Smooth muscle cell (in vitro differentiated cells): ENCODE data around the gene ADGRG3. TPM values are rescaled to one million over a fixed set of nuclear protein-coding genes. Genes with fewer than 3 reads are reported as not detected.

Experiments
- DNase-seq: peaks from one replicate; lab custom pipeline; 2025; ENCODE audit not compliant: unreplicated experiment; lab: John Stamatoyannopoulos, UW
- H2AFZ ChIP-seq: fragments of 200-600 bp; sonication (generic); 2 replicates; pipeline ENCODE4 v1.6.0; 2016; ENCODE audit warnings: antibody characterized with exemption, low read depth, mild to moderate bottlenecking
- H3F3A ChIP-seq: fragments of 200-600 bp; sonication (generic); 2 replicates; pipeline ENCODE4 v1.6.0; 2017; ENCODE audit warnings: antibody characterized with exemption, low read depth
- H3K27ac ChIP-seq: fragments of 200-600 bp; sonication (generic); 2 replicates; pipeline ENCODE4 v1.5.1; 2016; ENCODE audit warnings: low read depth, mild to moderate bottlenecking
- H3K27me3 ChIP-seq: fragments of 200-600 bp; sonication (generic); 2 replicates; pipeline ENCODE4 v1.6.1; 2016; ENCODE audit warnings: low read depth, mild to moderate bottlenecking
- H3K36me3 ChIP-seq: fragments of 200-600 bp; sonication (generic); 2 replicates; pipeline ENCODE4 v1.5.1; 2016; ENCODE audit warnings: low read depth
- H3K4me1 ChIP-seq: fragments of 200-600 bp; sonication (generic); 2 replicates; pipeline ENCODE4 v1.5.1; 2016; ENCODE audit warnings: low read depth
- H3K4me2 ChIP-seq: fragments of 200-600 bp; sonication (generic); 2 replicates; pipeline ENCODE4 v1.6.0; 2016; ENCODE audit warnings: mild to moderate bottlenecking
- H3K4me3 ChIP-seq: fragments of 200-600 bp; sonication (generic); 2 replicates; pipeline ENCODE4 v1.5.1; 2016; ENCODE audit warnings: mild to moderate bottlenecking
- H3K79me2 ChIP-seq: fragments of 200-600 bp; sonication (generic); 2 replicates; pipeline ENCODE4 v1.6.0; 2016; ENCODE audit warnings: low read depth, mild to moderate bottlenecking
- H3K9ac ChIP-seq: fragments of 200-600 bp; sonication (generic); 2 replicates; pipeline ENCODE4 v1.6.0; 2016; ENCODE audit warnings: low read depth
- H3K9me3 ChIP-seq: fragments of 200-600 bp; sonication (generic); replicated peaks from 2 replicates; pipeline ENCODE4 v1.5.1; 2016; ENCODE audit warnings: low read depth
- H4K20me1 ChIP-seq: fragments of 200-600 bp; sonication (generic); 2 replicates; pipeline ENCODE4 v1.6.0; 2016; ENCODE audit warnings: low read depth
- CTCF ChIP-seq: fragments of 200-600 bp; sonication (generic); IDR thresholded peaks from 2 replicates; pipeline ENCODE4 v1.5.1; 2017; ENCODE audit warnings: borderline replicate concordance, mild to moderate bottlenecking, antibody characterized with exemption; ENCODE audit not compliant: insufficient read depth, poor library complexity, severe bottlenecking
- WGBS: methylation state at CpG from one replicate; pipeline ENCODE4 v1.1.7; 2016; ENCODE audit warnings: low lambda C conversion rate; 5-methylcytosine and 5-hydroxymethylcytosine counted together
- polyA plus RNA-seq: library from polyadenylated mRNA; unstranded; fragments of >200 nt; fragmentation: Nextera tagmentation; extraction: Ambion mirVana; gene quantifications from 2 replicates; pipeline ENCODE4 v1.2.1, GENCODE V29; 2016
- total RNA-seq: library from RNA; depleted of rRNA; stranded (reverse); fragments of >200 nt; gene quantifications from 2 replicates; pipeline ENCODE4 v1.2.3, GENCODE V29; 2014

The ADGRG3 gene
- total and polyA plus RNA-seq, 2 experiments from 2014 or later = 0.13 TPM; not detected in 1

GRCh38 chr16:57738844-57739243, 70.7 kb downstream of the ADGRG3 start:
- H3K79me2 ChIP-seq = no peaks in the 10 kb centered on the region
- no peaks in the 10 kb centered on the region for H3K9me3 ChIP-seq
- peaks cover 8% of the 10 kb centered on the region for H3K4me1 ChIP-seq
- peaks cover 3% of the 10 kb centered on the region for H3K36me3 ChIP-seq
- 99% methylated on average over 7 of the region's 7 CpGs for WGBS
- H3F3A ChIP-seq = peaks cover under 1% of the 10 kb centered on the region
- H3K27ac ChIP-seq = no peak overlapping the region
- no peak overlapping the region for H3K9ac ChIP-seq
- no peak for TF ChIP-seq CTCF
- no peak overlapping the region for H3K4me2 ChIP-seq
- DNase-seq = no peak
- H3K4me3 ChIP-seq = no peak overlapping the region
- H4K20me1 ChIP-seq = no peaks in the 10 kb centered on the region
- H3K27me3 ChIP-seq = no peaks in the 10 kb centered on the region
- H2AFZ ChIP-seq = no peak overlapping the region

Other genes starting within 250 kb of the ADGRG3 start
- 36.6 and 39.5 TPM in 2 replicates for gene CIAPIN1, start 220.9 kb upstream of the ADGRG3 start, total RNA-seq
- 58.1 and 67.4 TPM in 2 replicates for gene CIAPIN1, start 220.9 kb upstream of the ADGRG3 start, polyA plus RNA-seq
- 34.7 and 38.1 TPM in 2 replicates for gene COQ9, start 220.8 kb upstream of the ADGRG3 start, total RNA-seq
- 59.7 and 62.1 TPM in 2 replicates for gene COQ9, start 220.8 kb upstream of the ADGRG3 start, polyA plus RNA-seq
- 60.9 and 90.0 TPM in 2 replicates for gene POLR2C, start 205.6 kb upstream of the ADGRG3 start, total RNA-seq
- gene POLR2C, start 205.6 kb upstream of the ADGRG3 start, polyA plus RNA-seq = 58.0 and 67.3 TPM in 2 replicates
- 36.5 and 43.5 TPM in 2 replicates for gene DOK4, start 181.8 kb upstream of the ADGRG3 start, total RNA-seq
- 73.6 and 95.6 TPM in 2 replicates for gene DOK4, start 181.8 kb upstream of the ADGRG3 start, polyA plus RNA-seq
- 10.8 and 13.4 TPM in 2 replicates for gene CCDC102A, start 131.7 kb upstream of the ADGRG3 start, total RNA-seq
- 21.9 and 25.3 TPM in 2 replicates for gene CCDC102A, start 131.7 kb upstream of the ADGRG3 start, polyA plus RNA-seq
- gene ADGRG5, start 125.7 kb upstream of the ADGRG3 start, total RNA-seq = not detected in 2 replicates
- gene ADGRG5, start 125.7 kb upstream of the ADGRG3 start, polyA plus RNA-seq = not detected in 2 replicates
- gene ADGRG1, start 39.7 kb upstream of the ADGRG3 start, total RNA-seq = 27.3 and 32.0 TPM in 2 replicates
- 15.3 and 71.2 TPM in 2 replicates for gene ADGRG1, start 39.7 kb upstream of the ADGRG3 start, polyA plus RNA-seq
- 0.94 TPM in 1 of 2 replicates, not detected in the other for gene DRC7, start 26.5 kb downstream of the ADGRG3 start, total RNA-seq
- gene DRC7, start 26.5 kb downstream of the ADGRG3 start, polyA plus RNA-seq = not detected in 2 replicates
- gene KATNB1, start 67.5 kb downstream of the ADGRG3 start, total RNA-seq = 11.9 and 15.5 TPM in 2 replicates
- 14.2 and 23.6 TPM in 2 replicates for gene KATNB1, start 67.5 kb downstream of the ADGRG3 start, polyA plus RNA-seq
- 28.0 and 30.6 TPM in 2 replicates for gene KIFC3, start 134.2 kb downstream of the ADGRG3 start, total RNA-seq
- 50.2 and 51.6 TPM in 2 replicates for gene KIFC3, start 134.2 kb downstream of the ADGRG3 start, polyA plus RNA-seq